A673 (cell line): ENCODE measurements around the gene RNF182. TPM values are rescaled to one million over a fixed set of nuclear protein-coding genes. Genes with fewer than 3 reads are reported as not detected.

Experiments used
- BruUV-seq: library from RNA; stranded (reverse); fragments of 400-500 nt; replicated peaks from 2 replicates; lab custom pipeline; 2021; lab: Mats Ljungman, UMichigan
- CTCF ChIA-PET: fragments of 300-600 bp; sonication (Branson Sonifier 250); formaldehyde crosslinking; loops from one replicate; lab custom pipeline; 2022; ENCODE audit warnings: antibody characterized with exemption; lab: Charles Lee
- POLR2A ChIA-PET: fragments of 300-600 bp; sonication (Branson Sonifier 250); formaldehyde crosslinking; loops from one replicate; lab custom pipeline; 2022; ENCODE audit warnings: antibody characterized with exemption; ENCODE audit not compliant: low non-redundant PET; lab: Charles Lee
- DNase-seq: peaks from one replicate; pipeline ENCODE4 v3.0.0-alpha.2; 2015; ENCODE audit warnings: low spot score
- H3K27ac ChIP-seq: fragments of 200-600 bp; sonication (generic); 2 replicates; pipeline ENCODE4 v1.5.1; 2016; ENCODE audit warnings: mixed run types, low read depth, mild to moderate bottlenecking, mixed read lengths, antibody characterized with exemption, low read length; ENCODE audit not compliant: poor library complexity, severe bottlenecking
- H3K27me3 ChIP-seq: fragments of 200-600 bp; sonication (generic); replicated peaks from 2 replicates; pipeline ENCODE4 v1.6.1; 2017; ENCODE audit warnings: mixed run types, low read depth, mild to moderate bottlenecking, mixed read lengths, antibody characterized with exemption, low read length; ENCODE audit not compliant: insufficient read depth, poor library complexity
- H3K36me3 ChIP-seq: fragments of 200-600 bp; sonication (generic); 2 replicates; pipeline ENCODE4 v1.6.1; 2016; ENCODE audit warnings: mixed run types, mild to moderate bottlenecking, mixed read lengths, antibody characterized with exemption, low read length; ENCODE audit not compliant: insufficient read depth, poor library complexity, severe bottlenecking
- H3K4me1 ChIP-seq: fragments of 200-600 bp; sonication (generic); 2 replicates; pipeline ENCODE4 v1.6.1; 2017; ENCODE audit warnings: mixed run types, mild to moderate bottlenecking, mixed read lengths, antibody characterized with exemption, low read length; ENCODE audit not compliant: insufficient read depth, poor library complexity, severe bottlenecking
- H3K4me3 ChIP-seq: fragments of 200-600 bp; sonication (generic); 2 replicates; pipeline ENCODE4 v1.5.1; 2016; ENCODE audit warnings: low read depth, mixed run types, mild to moderate bottlenecking, mixed read lengths, low read length; ENCODE audit not compliant: poor library complexity, severe bottlenecking
- H3K9me3 ChIP-seq: fragments of 200-600 bp; sonication (generic); 2 replicates; pipeline ENCODE4 v1.6.1; 2016; ENCODE audit warnings: mixed run types, low read depth, mild to moderate bottlenecking, mixed read lengths, antibody characterized with exemption, low read length; ENCODE audit not compliant: poor library complexity, severe bottlenecking
- EZH2 ChIP-seq: fragments of 200-600 bp; sonication (generic); IDR thresholded peaks from 2 replicates; pipeline ENCODE4 v1.6.1; 2017; ENCODE audit warnings: borderline replicate concordance, low read depth, mild to moderate bottlenecking, mixed read lengths, antibody characterized with exemption, low read length; ENCODE audit not compliant: poor library complexity, severe bottlenecking
- intact Hi-C: fragments of 100-400 bp; cut with micrococcal nuclease; formaldehyde crosslinking; loops from one replicate; pipeline ENCODE4 v1.10.0; 2022; ENCODE audit not compliant: unreplicated experiment
- total RNA-seq: library from RNA; stranded (reverse); gene quantifications from 2 replicates; pipeline ENCODE4 v1.2.3, GENCODE V29; 2021
- TF ChIP-seq, protein P1 (sequence below): fragments of 300-800, 200-600 bp; sonication (generic); conservative IDR thresholded peaks from 2 replicates; pipeline ENCODE4 v1.5.1; 2017; ENCODE audit warnings: low read depth, mild to moderate bottlenecking, antibody characterized with exemption, low read length, moderate library complexity, mixed read lengths

Gene RNF182
- total RNA-seq, 1 experiment from 2014 or later = 20.8 TPM

GRCh38 chr6:13980534-13980933 is 55.8 kb downstream of the RNF182 start:
- no peak overlapping the region for H3K27ac ChIP-seq
- ChIA-PET CTCF (no interaction called here), POLR2A (no interaction called here)
- no peak for DNase-seq
- no peak for TF ChIP-seq EZH2
- TF ChIP-seq, protein P1, sequence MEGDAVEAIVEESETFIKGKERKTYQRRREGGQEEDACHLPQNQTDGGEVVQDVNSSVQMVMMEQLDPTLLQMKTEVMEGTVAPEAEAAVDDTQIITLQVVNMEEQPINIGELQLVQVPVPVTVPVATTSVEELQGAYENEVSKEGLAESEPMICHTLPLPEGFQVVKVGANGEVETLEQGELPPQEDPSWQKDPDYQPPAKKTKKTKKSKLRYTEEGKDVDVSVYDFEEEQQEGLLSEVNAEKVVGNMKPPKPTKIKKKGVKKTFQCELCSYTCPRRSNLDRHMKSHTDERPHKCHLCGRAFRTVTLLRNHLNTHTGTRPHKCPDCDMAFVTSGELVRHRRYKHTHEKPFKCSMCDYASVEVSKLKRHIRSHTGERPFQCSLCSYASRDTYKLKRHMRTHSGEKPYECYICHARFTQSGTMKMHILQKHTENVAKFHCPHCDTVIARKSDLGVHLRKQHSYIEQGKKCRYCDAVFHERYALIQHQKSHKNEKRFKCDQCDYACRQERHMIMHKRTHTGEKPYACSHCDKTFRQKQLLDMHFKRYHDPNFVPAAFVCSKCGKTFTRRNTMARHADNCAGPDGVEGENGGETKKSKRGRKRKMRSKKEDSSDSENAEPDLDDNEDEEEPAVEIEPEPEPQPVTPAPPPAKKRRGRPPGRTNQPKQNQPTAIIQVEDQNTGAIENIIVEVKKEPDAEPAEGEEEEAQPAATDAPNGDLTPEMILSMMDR = no peak
- H3K36me3 ChIP-seq = no peaks in the 10 kb centered on the region
- intact Hi-C loops = no loop called here
- no peak overlapping the region for H3K4me3 ChIP-seq
- no TSS peak for BruUV-seq
- no peaks in the 10 kb centered on the region for H3K27me3 ChIP-seq
- H3K9me3 ChIP-seq = no peaks in the 10 kb centered on the region
- peaks cover 14% of the 10 kb centered on the region for H3K4me1 ChIP-seq

DNA sequence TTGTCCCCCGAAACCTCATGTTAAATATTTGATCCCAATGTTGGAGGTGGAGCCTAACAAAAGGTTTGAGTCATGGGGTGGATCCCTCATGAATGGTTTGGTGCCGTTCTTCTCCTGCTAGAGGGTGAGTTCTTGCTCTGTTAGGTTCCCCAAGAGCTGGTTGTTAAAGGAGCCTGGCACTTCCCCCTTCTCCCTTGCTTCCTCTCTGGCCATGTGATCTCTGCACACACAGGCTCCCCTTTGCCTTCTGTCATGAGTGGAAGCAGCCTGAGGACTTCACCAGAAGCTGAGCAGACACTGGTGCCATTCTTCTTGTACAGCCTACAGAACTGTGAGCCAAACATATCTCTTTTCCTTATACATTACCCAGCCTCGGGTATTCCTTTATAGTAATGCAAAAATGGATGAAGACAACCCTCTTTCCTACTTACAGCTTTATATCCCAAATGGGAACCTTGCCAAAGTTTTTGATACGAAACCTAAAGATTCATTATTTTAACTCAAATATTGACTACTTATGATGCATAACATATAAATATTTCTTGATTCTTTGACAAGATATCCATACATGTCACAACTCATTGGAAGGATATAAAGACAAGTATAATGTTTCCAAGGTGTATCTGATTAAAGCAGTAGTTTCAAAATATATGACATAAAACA is 61.0 kb downstream of the RNF182 start:
- Histone ChIP-seq H3K4me1 (peaks cover 29% of the 10 kb centered on the region), H3K9me3 (no peaks in the 10 kb centered on the region), H3K27ac (no peak overlapping the region), H3K27me3 (no peaks in the 10 kb centered on the region), H3K4me3 (no peak overlapping the region), H3K36me3 (no peaks in the 10 kb centered on the region)
- ChIA-PET CTCF (no interaction called here), POLR2A (no interaction called here)
- TF ChIP-seq EZH2 = no peak
- TF ChIP-seq, protein P1 = no peak
- intact Hi-C loops = no loop called here
- BruUV-seq = no TSS peak
- no peak for DNase-seq

GRCh38 chr6:13986700-13987399 is 62.1 kb downstream of the RNF182 start:
- BruUV-seq = no TSS peak
- no peaks in the 10 kb centered on the region for H3K27me3 ChIP-seq
- ChIA-PET POLR2A (no interaction called here), CTCF (interaction anchor here (0.5 kb wide), 1 partner anchor 438 kb away, joined by 7 read pairs; no protein-coding TSS in a partner anchor)
- intact Hi-C loops = no loop called here
- no peak overlapping the region for H3K27ac ChIP-seq
- DNase-seq = no peak
- peaks cover 26% of the 10 kb centered on the region for H3K4me1 ChIP-seq
- no peak overlapping the region for H3K4me3 ChIP-seq
- TF ChIP-seq, protein P1 = no peak
- no peak for TF ChIP-seq EZH2
- H3K9me3 ChIP-seq = no peaks in the 10 kb centered on the region
- H3K36me3 ChIP-seq = no peaks in the 10 kb centered on the region
